Urothelium cell line (cell line): Measurements from ENCODE around the gene BLOC1S3.

ENCODE experiments used
- DNase-seq: peaks from one replicate; pipeline ENCODE4 v3.0.0; 2011; ENCODE audit warnings: low spot score, mixed read lengths
- FAIRE-seq: peaks from 2 replicates; lab custom pipeline; 2011; peaks lifted over from hg19 to GRCh38; lab: Jason Lieb, UNC

Gene BLOC1S3

DNA sequence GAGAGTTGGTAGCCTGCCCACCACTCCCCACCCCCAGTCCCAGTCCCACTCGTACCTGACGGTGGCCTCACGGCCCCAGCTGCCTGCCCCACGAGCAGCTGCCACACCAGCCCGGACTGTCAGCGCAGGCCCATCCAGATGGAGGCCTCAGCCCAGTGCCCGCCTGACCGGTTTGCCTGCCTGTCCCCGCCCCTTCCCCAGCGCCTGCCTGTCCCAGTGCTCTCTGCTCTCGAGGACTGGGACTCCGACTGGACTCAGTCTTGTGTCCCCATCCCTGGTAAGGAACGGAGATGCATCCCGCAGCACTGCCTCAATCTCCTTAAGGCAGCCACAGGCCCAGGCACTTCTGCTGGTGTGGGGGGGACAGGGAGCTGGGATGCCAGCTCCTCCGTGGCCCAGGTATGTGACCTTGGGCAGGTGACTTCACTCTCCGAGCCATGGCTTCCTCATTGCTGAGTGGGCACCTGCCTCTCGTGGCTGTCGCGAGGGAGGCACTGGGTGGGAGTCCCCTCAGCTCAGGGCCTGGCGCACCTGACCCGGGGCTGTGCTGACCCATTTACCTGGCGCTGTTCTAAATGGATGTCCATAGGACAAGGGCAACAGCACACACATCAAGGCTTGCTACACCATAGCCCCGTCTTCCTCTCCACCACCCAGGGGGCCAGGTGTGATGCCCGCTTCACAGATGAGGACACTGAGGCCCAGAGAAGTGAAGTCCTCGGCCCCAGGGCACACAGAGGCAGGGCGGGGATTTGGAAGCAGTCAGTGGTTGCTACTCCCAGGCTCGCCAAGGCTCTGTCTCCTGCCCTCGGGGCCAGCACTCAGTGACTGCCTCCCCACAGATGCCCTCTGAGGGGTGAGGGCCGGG, 17.5 kb upstream of the BLOC1S3 start, which contains the start of gene NKPD1:
TSS of gene NKPD1 (minus strand) at position 113 of the 868 bp plus-strand sequence. CDS start 832 bp downstream, outside the sequence.
- DNase-seq (no peak), FAIRE-seq (peak; percentile 5)

DNA sequence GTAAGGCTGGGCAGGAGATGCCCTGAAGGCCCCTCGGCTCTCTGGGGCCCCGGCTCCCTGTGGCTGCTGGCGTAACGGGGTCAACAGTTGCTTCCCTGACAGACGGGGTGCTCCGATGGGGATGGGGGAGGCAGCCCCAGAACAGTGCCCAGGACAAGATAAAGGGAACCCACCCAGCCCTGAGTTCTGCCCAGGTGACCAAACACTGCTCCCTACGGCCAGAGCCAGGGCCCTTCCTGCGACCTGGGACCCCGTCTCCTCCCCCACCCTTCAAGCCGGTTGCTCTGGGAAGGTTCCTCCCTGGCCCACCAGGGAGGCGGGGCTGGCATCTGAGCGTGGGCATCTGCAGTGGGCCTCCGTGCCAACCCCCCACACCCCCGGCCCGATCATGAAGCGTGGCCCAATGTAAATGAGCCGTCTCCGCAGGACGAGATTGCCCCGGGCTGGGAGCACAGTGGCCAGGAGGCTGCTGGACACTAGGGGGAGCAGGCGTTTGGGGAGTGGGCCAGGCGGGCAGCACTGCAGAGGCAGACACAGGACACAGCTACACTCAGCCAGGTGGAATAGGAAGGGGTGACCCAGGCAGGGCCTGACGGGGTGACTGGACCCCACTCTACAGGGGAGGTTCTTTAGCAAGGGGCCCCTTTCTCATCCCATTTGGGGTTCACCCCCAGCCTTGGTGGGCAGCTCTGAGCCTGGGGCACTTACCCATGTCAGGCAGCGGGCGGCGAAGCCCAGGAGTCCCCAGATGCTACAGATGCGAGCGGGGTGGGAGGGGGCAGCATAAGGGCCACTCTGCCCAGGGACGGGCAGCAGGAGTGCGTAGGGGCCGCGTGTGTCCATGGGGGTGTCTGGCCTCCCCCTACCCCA, 16.6 kb upstream of the BLOC1S3 start:
- FAIRE-seq (peak; percentile 46), DNase-seq (peak; percentile 41)

DNA sequence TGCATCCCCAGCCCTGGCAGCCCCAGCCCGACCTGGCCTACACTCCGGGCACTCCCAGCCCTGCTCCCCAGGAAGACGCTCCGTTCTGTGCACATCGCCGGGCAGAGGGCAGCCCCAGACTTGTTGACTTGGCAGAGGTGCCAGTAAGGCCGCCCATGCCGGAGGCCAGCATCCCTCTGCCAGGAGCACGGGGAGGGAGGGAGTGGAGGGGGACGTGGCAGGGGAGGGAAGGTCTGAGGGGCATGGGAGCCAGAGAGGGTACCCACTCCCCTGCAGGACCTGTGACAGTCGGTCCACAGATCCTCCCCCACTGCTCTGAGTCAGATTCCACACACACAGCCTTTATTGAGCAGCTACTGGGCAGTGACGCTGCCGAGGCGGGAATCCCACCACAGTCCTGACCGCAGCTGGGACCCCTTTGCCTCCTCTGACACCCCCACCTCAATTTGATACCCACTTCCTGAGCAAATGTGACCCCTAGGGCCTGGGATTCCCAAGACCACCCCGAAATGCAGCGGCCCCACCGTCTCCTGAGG, 15.9 kb upstream of the BLOC1S3 start:
- no peak for DNase-seq
- no peak for FAIRE-seq

DNA sequence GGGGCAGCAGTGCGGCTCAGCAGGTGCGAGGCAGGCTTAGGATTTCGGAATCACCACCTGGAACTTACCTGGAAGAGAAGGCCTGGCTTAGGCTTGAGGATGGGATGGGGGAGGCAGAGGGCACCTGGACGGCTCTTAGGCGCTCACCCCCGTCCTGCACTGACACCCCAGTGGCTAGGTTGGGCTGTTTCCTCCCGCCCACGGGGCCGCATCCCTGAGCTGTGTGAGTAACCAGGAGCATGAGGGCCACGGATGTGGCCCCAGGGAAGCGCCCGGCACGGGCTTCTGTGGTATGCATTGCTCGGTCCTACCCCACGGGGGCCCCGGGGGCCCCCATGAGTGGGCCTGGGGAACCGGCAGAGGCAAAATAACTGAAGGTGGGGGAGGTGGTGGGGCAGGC, 15.4 kb upstream of the BLOC1S3 start:
- no peak for FAIRE-seq
- no peak for DNase-seq

DNA sequence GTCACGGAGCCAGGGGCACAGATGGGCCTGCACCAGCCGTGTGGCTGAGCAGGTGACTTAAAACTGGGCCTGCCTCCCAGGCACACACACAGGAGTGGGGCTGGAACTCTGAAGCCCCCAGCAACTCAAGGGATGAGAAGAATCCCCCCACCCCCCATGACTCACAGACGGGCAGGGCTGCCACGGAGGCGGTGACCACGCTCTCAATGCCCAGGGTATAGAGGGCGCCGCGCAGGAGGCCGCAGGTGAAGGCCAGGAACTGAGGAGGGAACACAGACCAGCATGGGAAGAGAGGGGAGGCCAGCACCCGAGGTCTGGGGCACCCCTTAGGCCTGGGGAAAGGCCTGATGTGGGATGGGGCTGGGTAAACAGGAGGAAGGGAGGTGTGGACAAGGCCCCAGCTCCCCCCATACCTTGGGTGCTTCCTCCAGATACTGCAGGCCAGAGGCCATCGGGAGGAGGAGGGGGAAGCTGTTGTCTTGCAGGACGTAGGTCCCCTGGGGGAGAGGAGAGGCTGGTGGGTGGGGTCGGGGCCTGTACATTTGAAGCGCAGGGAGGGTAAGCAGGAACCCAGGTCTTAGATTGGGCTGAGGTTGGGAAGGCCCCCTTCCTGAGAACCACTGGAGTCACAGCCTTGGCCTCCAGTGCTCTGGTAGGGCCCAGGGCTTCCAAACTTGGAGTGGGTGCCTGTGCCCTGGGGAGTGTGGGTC, 14.7 kb upstream of the BLOC1S3 start:
- DNase-seq, result no peak

DNA sequence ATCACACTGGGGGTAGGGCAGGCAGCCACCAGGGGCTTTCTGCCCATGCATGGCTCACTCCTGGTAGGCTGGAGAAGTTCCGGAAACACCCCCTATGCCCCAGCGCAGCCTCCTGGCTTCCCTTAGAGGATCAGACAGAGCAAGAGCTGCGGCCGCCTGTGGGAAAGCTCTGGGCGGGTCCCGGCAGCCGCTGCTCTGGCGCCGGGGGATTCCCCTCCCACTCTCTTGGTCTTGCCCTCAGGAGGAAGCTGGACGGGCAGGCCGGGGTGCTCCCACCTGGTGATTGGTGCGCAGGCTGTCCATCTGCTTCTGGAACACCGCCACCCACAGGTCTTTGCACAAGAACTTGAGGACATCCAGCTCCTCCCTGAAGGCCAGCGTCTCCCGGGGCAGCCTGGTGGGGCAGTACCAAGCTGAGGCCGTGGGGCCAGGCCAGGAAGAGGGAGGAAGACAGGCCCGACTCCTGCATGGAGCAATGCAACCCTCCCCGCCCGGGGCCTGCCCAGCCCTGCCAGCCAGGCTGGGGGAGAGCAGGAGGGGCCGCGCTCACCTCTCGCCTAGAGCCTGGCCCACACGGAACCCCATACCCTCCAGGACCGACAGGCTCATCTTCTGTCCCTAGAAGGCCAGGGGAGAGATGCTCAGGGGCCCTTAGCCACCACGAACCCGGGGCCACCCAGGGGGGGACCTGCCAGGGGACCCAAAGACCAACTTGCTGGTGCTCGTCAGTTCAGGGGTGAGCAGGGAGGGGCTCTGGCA, 13.8 kb upstream of the BLOC1S3 start:
- FAIRE-seq (no peak), DNase-seq (no peak)

More for the DNA sequence above, 14.7 kb upstream of the BLOC1S3 start:
- FAIRE-seq, result no peak

DNA sequence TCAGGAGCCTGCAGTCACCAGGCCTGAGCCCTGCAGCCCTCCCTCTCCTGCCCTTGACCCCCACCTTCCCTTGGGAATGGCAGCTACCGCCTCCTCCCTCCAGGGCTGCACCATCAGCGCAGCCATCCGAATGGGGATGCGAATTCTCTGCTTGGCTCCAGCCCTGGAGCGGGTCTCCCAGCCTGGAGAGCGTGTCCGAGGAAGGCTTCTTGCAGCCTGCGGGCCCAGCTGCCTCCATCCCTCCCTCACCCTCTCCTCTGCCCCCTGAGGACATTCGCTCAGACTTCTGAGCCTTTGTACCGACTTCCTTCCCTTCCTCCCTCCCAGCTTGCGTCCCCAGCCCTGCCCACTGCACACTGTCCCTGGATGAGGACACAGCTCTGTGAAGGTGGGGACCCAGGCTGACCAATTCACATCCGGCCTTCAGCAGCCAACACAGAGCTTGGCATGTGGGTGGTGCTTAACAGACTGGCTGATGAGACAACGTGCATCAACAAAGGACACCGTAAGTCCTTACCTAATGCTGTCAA, 11.8 kb upstream of the BLOC1S3 start:
- FAIRE-seq (no peak), DNase-seq (no peak)

DNA sequence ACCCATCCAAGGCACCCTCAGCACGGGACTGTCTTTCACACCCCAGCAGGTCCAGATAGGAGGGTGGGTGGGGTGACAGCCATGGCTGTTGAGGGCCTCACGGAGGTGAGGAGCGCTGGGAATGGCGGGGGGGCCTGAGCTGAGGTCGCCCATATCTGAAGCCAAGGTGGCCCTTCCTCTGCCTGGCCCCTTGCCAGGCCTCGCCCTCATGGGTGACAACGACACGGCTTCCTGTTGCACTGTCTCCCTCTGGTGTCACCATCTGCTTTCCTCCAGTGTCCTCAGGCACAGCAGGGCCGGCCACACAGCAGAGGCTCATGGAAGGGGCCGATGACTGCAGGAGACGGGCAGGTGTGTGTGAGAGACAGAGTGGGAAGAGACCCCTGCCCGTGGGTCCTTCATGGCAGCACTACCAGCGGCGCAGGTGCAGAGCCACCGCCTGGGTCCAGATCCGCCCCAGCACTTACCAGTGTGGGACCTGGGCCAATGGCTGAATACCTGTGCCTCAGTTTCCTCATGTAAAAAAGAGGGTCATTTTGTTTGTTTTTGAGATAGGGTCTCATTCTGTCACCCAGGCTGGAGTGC, 9.7 kb upstream of the BLOC1S3 start:
- DNase-seq (no peak), FAIRE-seq (no peak)

DNA sequence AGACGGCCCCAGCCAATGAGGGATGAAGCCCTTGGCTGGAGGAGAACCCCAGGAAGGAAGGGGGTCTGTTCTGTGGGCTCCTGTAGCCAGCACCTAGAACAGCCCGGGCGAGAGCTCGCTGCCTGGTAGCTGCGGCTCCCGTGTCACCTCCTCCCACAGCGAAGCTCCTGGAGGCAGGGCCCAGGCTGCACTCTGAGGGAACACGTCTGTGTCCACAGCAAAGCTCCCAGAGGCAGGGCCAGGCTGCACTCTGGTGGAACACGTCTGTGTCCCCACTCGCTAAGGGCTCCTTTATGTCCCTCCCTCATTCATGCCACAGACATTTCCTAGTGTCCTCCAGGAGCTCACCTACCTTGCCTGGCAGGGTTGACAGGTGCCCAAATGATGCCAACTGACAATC, 9.0 kb upstream of the BLOC1S3 start:
- DNase-seq, result no peak
- FAIRE-seq, result no peak

DNA sequence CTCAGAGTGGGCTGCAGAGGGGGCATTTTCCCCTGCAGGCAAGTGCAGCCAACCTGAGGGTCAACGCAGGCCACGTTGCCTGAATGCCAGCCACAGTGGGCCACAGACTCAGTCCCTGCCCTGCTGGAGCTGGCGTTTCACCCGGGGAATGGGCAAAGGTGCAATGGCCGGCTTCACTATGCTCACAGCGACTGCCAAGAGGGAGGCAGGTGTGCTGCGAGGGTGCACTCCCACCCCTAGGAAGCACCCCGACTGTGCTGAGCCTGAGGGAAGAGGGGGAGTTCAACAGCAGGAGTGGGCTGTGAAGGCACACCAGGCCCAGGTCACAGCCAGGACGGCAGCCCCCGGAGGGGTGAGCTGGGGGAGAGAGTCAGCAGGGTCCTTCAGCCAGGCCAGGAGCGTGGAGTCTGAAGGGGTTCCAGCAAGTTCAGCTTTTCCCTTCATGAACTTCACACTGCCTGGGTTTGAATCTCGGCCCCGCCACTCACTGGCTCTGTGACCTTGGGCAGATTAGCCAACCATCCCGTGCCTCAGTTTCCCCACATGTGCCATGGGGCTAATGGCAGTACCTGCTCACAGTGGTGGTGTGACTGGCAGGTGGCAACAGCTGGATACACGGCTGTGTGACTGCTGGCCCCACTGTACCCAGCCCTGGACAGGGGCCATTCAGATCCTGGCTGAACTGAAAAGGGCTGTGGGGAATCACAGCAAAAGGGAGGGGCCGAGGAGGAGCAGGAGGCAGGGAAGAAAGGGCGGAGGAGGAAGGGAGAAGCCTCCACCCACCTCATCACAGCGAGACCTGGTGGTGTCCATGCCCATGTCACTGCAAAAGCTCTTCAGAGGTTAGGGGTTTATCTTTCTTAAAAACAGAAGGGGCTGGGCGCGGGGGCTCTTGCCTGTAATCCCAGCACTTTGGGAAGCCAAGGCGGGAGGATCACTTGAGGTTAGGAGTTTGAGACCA, 8.2 kb upstream of the BLOC1S3 start:
- FAIRE-seq (no peak), DNase-seq (no peak)

DNA sequence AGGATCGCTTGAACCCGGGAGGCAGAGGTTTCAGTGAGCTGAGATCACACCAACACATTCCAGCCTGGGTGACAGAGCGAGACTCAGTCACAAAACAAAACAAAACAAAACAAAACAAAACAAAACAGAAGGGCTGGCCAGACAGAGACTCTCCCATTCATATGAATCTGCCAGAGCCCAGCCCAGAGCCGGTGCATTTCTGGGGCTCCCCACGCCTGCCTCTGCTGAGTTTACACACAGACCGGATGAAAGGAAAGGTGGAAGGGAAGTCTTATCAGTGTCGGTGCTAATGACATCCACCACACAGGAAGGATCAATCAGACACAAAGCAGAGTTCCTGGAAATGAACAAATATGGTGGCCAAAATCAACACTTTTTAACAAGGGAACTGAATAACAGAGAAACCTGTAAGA, 7.4 kb upstream of the BLOC1S3 start:
- no peak for FAIRE-seq
- no peak for DNase-seq

DNA sequence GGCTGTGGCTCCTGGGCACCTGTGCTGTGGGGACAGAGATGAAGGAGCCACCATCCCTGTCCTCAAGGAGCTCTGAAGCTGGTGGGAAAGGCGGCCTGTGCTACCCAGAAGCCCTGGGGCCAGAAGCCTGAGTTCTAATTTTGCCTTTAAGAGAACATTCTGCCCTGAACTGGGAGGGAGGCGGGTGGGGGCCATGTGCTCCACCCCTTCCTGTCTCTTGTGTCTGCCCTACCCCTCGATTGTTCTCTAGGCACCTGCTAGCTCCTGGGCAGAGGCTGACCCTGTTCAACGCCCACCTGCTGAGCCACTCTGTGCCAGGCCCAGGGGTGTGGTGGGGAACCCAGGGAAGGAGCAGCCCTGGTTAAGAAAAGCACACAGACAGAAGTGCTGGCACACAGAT, 6.4 kb upstream of the BLOC1S3 start:
- FAIRE-seq (no peak), DNase-seq (no peak)

DNA sequence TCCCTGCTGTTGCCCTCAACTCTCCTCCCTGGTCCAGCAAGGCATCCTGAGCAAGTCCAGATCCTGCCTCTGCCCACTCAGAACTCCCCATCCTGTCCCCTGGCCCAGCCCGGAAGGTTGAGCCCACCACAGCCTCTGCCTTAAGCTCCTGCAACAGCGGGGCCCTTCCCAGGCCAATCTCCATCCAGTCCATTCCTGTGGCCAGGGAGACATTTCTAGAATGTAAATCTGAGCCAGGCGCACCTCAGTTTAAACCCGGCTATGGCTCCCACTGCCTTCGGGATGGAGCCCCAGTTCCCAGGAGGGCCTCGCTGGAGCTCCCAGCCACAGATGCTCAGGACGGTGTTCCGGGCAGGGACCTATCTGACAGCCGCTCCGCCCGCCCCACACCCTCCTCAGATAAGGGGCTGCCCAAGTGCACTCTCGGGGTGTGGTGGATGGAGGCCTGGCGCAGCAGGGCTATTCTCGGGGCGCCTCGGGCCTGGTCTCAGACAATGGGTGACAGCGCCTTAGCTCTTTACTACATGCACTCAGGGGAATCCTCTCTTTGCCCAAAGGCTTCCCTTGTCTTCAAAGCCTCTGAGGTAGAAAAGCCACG, 5.9 kb upstream of the BLOC1S3 start:
- FAIRE-seq (peak; percentile 5), DNase-seq (no peak)

DNA sequence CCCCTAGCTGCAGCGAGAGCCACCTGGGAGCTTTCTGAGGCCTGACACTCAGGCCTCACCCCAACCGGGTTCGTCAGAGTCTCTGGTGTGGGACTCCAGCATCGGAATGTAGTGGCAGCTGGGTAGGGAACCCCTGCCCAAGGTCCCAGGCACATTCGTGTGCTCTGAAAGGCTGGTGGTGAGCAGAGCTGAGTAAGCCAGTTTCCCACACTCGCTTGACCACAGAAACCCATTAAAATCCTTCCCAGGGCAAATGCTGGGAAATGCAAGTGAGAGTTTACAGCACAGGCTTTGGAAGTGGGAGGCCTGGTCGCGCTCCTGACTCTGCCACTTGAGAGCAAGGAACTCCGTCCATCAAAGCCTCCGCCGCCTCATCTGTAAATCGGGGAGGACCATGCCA, 4.8 kb upstream of the BLOC1S3 start:
- peak; percentile 32 for DNase-seq
- no peak for FAIRE-seq

DNA sequence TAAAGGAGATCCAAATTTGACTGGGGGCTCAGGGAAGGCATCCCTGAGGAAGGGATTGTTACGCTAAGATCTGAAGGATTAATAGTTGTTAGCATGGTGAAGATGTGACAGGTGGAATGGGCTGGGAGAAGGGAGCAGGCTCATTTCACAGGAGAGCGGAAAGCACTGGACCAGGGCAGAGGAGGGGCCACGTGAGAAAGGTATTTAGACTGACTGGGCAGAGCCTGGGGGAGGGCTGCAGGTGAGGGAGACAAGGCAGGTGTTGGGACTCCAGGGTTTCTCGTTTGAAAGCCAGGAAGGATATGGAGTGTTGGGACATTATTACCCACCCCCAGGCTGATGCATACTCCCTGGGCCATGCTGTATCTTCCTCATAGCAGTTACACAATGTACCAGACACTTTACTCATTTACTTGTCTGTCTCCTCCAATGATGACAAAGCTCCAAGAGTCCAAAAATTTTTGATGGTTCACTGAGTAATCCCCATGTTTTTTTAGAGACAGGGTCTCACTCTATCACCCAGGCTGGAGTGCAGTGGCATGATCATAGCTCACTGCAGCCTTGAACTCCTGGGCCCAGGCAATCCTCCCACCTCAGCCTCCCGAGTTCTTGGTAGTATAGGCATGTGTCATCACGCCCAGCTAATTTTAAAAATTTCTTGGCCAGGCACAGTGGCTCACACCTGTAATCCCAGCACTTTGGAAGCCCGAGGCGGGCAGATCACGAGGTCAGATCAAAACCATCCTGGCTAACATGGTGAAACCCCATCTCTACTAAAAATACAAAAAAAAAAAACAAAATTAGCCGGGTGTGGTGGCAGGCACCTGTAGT, 2.9 kb upstream of the BLOC1S3 start:
- DNase-seq, result no peak
- FAIRE-seq, result no peak

DNA sequence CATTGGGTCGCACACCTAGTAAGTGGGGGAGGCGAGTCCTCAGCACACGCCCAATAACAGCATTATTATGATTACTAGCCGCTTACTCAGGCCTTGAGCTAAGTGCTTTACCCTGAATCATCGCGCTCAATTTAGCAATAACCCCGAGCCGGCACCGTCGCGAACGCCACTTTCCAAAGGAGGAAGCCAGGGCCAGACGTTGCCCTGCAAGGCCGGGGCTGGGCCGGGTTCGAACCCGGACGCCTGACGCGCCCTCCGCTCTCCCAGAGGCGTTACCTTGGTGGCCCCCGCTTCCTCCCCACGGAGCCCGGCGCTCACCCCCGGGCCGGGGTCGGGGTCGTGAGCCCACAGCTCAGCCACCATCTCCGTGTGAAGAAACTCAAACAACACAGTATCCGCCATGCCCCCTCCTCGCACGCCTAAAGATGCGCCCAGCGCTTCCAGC, 745 bp upstream of the BLOC1S3 start, which contains the start of gene TRAPPC6A:
TSS of gene TRAPPC6A (minus strand) at position 421 of the 445 bp plus-strand sequence. CDS start at position 402, 19 bp downstream.
- DNase-seq, result no peak

More for the DNA sequence above, 745 bp upstream of the BLOC1S3 start, which contains the start of gene TRAPPC6A:
- FAIRE-seq, result no peak
